ENCODE data around the gene SH3RF2. TPM values are rescaled to one million over a fixed set of nuclear protein-coding genes. Genes with fewer than 3 reads are reported as not detected.
"Not testable (repeated sequence)": the region's sequence is repeated elsewhere in the genome, so short reads cannot be mapped to it uniquely, and the experiment has no call there.

SH3RF2 gene
- total and polyA plus RNA-seq, 9 of the 15 experiments (the other 6 are each of a cell fraction or from before 2014, with no cell fraction given) = 0.05 TPM; not detected in 8

- no peak for TF ChIP-seq NR2C2 (CRISPR knock-in tag; IDR thresholded peaks at IDR 0.05)
- TF ChIP-seq NR2C2 (tag; IDR thresholded peaks at IDR 0.05) = no peak
Observed at GRCh38 chr5:145991044-145991575, 54.7 kb downstream of the SH3RF2 start (continued).

- CTCF ChIA-PET (ENCODE audit: low intra/inter-chr PET ratio); H3K79me2 ChIP-seq (ENCODE audit: control insufficient read depth, insufficient read depth, low read length); H2AFZ ChIP-seq (ENCODE audit: low read depth, low read length); H3K4me1 ChIP-seq (replicated peaks in 1 of 2; ENCODE audit: control insufficient read depth in 2 of 2, insufficient read depth in 2 of 2, low read length in 2 of 2); DNase-seq (ENCODE audit: extremely low read depth in 1 of 4, low spot score in 3 of 4); H3K27ac ChIP-seq (ENCODE audit: extremely low read depth, low read depth, low read length); ATAC-seq; H3K27me3 ChIP-seq (ENCODE audit: control insufficient read depth in 2 of 2, insufficient read depth in 2 of 2, low read length in 2 of 2); in situ Hi-C loops (cut with MboI); BruUV-seq (replicated peaks); H3K36me3 ChIP-seq (ENCODE audit: control insufficient read depth, insufficient read depth, low read length); H3K4me3 ChIP-seq; H3K9me3 ChIP-seq (replicated peaks; ENCODE audit: control insufficient read depth, insufficient read depth, low read depth, low read length); H3K9ac ChIP-seq (ENCODE audit: insufficient read depth in 1 of 2, low read depth in 2 of 2, low read length in 2 of 2); H4K20me1 ChIP-seq (replicated peaks; ENCODE audit: control insufficient read depth, insufficient read depth, low read length); H3K4me2 ChIP-seq (ENCODE audit: insufficient read depth, low read length); FAIRE-seq; intact Hi-C loops (cut with micrococcal nuclease); H3K9me1 ChIP-seq (ENCODE audit: control insufficient read depth, insufficient read depth, low read length): not testable (repeated sequence)
- POLR2A ChIA-PET = interaction anchor here (1.0 kb wide), 1 partner anchor 33 kb away, joined by 3 read pairs; no protein-coding TSS in a partner anchor
- 5% methylated on average over 4 of the region's 4 CpGs for WGBS (ENCODE audit: insufficient coverage, low coverage, missing lambda C conversion rate)
Observed at GRCh38 chr5:145993538-145993937, 57.2 kb downstream of the SH3RF2 start.

- no peaks in the 10 kb centered on the region for H3K9me1 ChIP-seq (ENCODE audit: control insufficient read depth, insufficient read depth, low read length)
- H3K4me2 ChIP-seq (ENCODE audit: insufficient read depth, low read length) = no peak overlapping the region
- H3K27me3 ChIP-seq (ENCODE audit: control insufficient read depth in 2 of 2, insufficient read depth in 2 of 2, low read length in 2 of 2) = no peaks in the 10 kb centered on the region; a peak in 1 of 5 replicates
- no TSS peak for BruUV-seq (replicated peaks)
- no peaks in the 10 kb centered on the region for H3K79me2 ChIP-seq (ENCODE audit: control insufficient read depth, insufficient read depth, low read length)
- no peak overlapping the region for H3K4me3 ChIP-seq
- under 1% methylated on average over 6 of the region's 6 CpGs for WGBS (ENCODE audit: insufficient coverage, low coverage, missing lambda C conversion rate)
- no peaks in the 10 kb centered on the region for H3K4me1 ChIP-seq (replicated peaks in 1 of 2; ENCODE audit: control insufficient read depth in 2 of 2, insufficient read depth in 2 of 2, low read length in 2 of 2)
- no peak overlapping the region for H3K27ac ChIP-seq (ENCODE audit: extremely low read depth, low read depth, low read length)
- H3K36me3 ChIP-seq (ENCODE audit: control insufficient read depth, insufficient read depth, low read length) = no peaks in the 10 kb centered on the region
- POLR2A ChIA-PET = no interaction called here
- H2AFZ ChIP-seq (ENCODE audit: low read depth, low read length) = no peak overlapping the region
- intact Hi-C loops (cut with micrococcal nuclease) = no loop called here
- CTCF ChIA-PET (ENCODE audit: low intra/inter-chr PET ratio) = no interaction called here
- H3K9me3 ChIP-seq (replicated peaks; ENCODE audit: control insufficient read depth, insufficient read depth, low read depth, low read length) = no peaks in the 10 kb centered on the region
- TF ChIP-seq E4F1 (CRISPR knock-in tag; IDR thresholded peaks at IDR 0.05; ENCODE audit: borderline replicate concordance) (no peak), SPI1 (IDR thresholded peaks at IDR 0.05; ENCODE audit: borderline replicate concordance, low read depth, low read length) (peak; percentile 60; the same call in 1 of the 2 replicates), TCF3 (CRISPR knock-in tag; IDR thresholded peaks at IDR 0.05) (no peak), FIP1L1 (IDR thresholded peaks at IDR 0.05; ENCODE audit: low read depth, low read length, poor library complexity, severe bottlenecking) (no peak), EZH2 (IDR thresholded peaks at IDR 0.05; ENCODE audit: borderline replicate concordance, low read depth, low read length) (no peak), PHF20 (IDR thresholded peaks at IDR 0.05; ENCODE audit: partially characterized antibody) (no peak), STAT5B (CRISPR knock-in tag; IDR thresholded peaks at IDR 0.05) (no peak), ZNF232 (CRISPR knock-in tag; IDR thresholded peaks at IDR 0.05) (no peak)
- in situ Hi-C loops (cut with MboI) = no loop called here
- H3K9ac ChIP-seq (ENCODE audit: insufficient read depth in 1 of 2, low read depth in 2 of 2, low read length in 2 of 2) = no peak overlapping the region
- no peak for DNase-seq (ENCODE audit: extremely low read depth in 1 of 4, low spot score in 3 of 4)
- FAIRE-seq = no peak
- no peak for ATAC-seq
- H4K20me1 ChIP-seq (replicated peaks; ENCODE audit: control insufficient read depth, insufficient read depth, low read length) = no peaks in the 10 kb centered on the region
Observed at GRCh38 chr5:145996135-145996534, 59.8 kb downstream of the SH3RF2 start.

All from K562 (cell line).